C4-2B (cell line): Measurements from ENCODE around the gene BRK1.
"Not testable (repeated sequence)": the region's sequence is repeated elsewhere in the genome, so short reads cannot be mapped to it uniquely, and the experiment has no call there.

ENCODE experiments used
- H3K27ac ChIP-seq: fragments of 450-650 bp; 2 replicates; pipeline ENCODE4 v1.5.1; 2017
- ZFX ChIP-seq: fragments of 450-650 bp; IDR thresholded peaks from 2 replicates; pipeline ENCODE4 v1.6.1; 2017
- TF ChIP-seq, protein P1 (sequence below): fragments of 450-650 bp; conservative IDR thresholded peaks from 2 replicates; pipeline ENCODE4 v1.5.1; 2017; ENCODE audit warnings: mild to moderate bottlenecking

BRK1 gene

GRCh38 chr3:10160925-10161324, 45.5 kb downstream of the BRK1 start:
- no peak overlapping the region for H3K27ac ChIP-seq
- TF ChIP-seq, protein P1, sequence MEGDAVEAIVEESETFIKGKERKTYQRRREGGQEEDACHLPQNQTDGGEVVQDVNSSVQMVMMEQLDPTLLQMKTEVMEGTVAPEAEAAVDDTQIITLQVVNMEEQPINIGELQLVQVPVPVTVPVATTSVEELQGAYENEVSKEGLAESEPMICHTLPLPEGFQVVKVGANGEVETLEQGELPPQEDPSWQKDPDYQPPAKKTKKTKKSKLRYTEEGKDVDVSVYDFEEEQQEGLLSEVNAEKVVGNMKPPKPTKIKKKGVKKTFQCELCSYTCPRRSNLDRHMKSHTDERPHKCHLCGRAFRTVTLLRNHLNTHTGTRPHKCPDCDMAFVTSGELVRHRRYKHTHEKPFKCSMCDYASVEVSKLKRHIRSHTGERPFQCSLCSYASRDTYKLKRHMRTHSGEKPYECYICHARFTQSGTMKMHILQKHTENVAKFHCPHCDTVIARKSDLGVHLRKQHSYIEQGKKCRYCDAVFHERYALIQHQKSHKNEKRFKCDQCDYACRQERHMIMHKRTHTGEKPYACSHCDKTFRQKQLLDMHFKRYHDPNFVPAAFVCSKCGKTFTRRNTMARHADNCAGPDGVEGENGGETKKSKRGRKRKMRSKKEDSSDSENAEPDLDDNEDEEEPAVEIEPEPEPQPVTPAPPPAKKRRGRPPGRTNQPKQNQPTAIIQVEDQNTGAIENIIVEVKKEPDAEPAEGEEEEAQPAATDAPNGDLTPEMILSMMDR, result no peak
- TF ChIP-seq ZFX, result no peak

DNA sequence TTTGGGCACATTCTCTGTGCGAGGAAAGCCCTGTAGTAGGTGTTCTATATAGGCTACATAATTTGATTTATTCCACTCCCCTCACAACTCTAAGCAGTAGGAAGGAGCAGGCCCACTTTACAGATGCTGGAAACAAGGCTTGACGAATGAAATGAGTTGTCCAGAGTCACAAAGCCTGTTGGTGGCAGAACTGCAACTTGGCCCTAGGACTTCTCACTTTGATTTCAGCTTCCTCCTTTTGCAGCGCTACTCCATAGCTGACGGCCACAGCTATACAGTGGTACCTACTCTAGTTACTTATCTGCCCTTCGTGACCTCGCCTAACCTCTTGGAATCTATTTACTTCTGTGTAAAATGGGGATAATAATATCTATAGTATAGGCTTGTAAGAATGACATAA, 46.7 kb downstream of the BRK1 start:
- TF ChIP-seq, protein P1, result no peak
- TF ChIP-seq ZFX, result no peak
- no peak overlapping the region for H3K27ac ChIP-seq

DNA sequence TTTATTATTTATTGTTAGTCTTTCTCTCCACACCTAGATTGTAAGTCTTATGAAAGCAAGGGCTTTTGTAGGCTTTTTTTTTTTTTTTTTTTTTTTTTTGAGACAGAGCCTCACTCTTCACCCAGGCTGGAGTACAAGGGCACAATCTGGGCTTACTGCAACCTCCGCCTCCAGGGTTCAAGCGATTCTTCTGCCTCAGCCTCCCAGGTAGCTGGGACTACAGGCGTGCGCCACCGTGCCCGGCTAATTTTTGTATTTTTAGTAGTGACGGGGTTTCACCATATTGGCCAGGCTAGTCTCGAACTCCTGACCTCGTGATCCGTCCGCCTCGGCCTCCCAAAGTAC, 48.7 kb downstream of the BRK1 start:
- not testable (repeated sequence) for H3K27ac ChIP-seq

DNA sequence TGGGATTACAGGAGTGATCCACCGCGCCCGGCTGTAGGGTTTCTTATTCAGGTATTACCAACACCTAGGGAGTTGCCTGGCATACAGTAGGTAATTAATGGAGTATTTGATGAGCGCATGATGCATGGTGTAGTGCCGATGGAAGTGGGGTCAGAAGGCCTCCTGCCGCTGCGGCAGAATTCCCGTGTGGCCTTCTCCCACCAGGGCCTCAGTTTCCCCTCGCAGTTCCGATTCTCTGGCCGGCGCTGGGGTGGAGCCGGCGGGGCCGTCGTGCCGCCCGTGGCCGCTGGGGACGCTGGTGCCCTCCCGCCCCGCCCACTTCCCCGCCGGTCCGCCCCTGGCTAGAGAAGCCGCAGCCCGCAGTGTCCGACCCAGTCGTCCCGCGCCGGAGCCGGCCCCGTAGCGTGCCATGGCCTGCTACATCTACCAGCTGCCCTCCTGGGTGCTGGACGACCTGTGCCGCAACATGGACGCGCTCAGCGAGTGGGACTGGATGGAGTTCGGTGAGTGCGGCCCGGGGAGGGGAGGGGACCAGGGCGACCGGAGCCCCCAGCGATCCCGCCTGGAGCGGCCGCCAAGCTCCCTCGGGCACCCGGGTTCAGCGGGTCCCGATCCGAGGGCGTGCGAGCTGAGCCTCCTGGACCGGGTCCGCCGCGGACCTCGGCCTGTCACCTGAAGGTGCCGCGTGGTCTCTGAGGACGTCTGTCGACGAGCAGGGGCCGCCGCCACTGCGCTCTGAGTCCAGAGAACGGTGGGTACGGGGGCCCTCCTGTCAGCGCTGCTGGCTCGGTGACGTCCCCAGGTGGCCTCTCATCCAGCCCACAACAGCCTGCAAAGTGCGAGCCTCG, 49.3 kb downstream of the BRK1 start, which contains the start of gene IRAK2:
Gene IRAK2, plus strand, starts transcription at position 374 of the 848 bp plus-strand sequence. Its CDS starts 36 bp downstream, at position 410.
- H3K27ac ChIP-seq, result peak within 1 kb of the TSS; percentile 57
- TF ChIP-seq, protein P1, result peak; percentile 91
- 0 out of 2 replicates have a peak, but pooled peaks have one; percentile 22 for TF ChIP-seq ZFX

DNA sequence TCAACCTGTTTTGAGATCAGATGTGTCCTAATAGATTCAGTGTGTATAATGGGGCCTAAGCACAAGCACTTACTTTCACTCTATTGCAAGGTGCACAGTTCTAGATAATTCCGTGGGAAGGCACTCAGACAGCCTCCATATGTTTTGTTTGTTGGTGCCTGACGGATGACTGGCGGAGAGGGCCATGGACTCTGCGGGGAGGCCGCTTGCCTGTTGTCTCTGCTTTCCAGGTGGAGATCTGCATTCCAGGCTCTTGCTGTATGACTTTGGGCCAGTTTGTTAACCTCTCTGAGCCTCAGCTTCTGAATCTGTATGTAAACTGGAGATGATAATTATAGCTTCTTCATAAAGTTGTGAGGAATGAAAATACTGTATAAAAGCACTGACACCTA, 50.7 kb downstream of the BRK1 start:
- H3K27ac ChIP-seq, result no peak overlapping the region

GRCh38 chr3:10169000-10169496, 53.6 kb downstream of the BRK1 start:
- no peak for TF ChIP-seq ZFX
- TF ChIP-seq, protein P1, result no peak
- H3K27ac ChIP-seq, result no peak overlapping the region

More for the DNA sequence above, 50.7 kb downstream of the BRK1 start:
- TF ChIP-seq ZFX, result no peak
- TF ChIP-seq, protein P1, result no peak

GRCh38 chr3:10170915-10171478, 55.5 kb downstream of the BRK1 start:
- TF ChIP-seq, protein P1, result no peak
- no peak for TF ChIP-seq ZFX
- no peak overlapping the region for H3K27ac ChIP-seq
